Measurements from ENCODE around the gene BSN.
"Not testable (repeated sequence)": the region's sequence is repeated elsewhere in the genome, so short reads cannot be mapped to it uniquely, and the experiment has no call there.

The BSN gene

DNA sequence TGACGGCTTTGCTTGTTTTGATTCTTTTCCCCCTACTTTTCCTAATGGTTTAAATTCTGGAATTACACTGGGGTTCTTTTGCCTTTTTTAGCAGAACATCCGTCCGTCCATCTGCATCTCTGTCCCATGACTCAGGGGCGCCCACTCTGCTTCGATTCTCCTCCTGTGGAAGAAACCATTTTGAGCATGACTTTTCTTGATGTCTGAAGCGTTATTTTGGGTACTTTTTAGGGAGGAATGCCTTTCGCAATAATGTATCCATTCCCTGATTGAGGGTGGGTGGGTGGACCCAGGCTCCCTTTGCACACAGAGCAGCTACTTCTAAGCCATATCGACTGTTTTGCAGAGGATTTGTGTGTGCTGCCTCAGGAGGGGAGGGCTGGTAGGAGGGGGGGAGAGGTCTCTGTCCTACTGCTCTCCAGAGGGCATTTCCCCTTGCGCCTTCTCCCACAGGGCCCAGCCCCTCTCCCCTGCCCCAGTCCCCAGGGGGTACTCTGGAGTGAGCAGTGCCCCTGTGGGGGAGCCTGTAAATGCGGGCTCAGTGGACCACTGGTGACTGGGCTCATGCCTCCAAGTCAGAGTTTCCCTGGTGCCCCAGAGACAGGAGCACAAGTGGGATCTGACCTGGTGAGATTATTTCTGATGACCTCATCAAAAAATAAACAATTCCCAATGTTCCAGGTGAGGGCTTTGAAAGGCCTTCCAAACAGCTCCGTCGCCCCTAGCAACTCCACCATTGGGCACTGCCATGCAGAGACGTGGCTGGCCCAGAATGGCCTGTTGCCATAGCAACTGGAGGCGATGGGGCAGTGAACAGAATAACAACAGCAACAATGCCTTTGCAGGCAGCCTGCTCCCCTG, 19.5 kb upstream of the BSN start:
- DNase-seq (ENCODE audit: low read depth in 3 of 3): no peak

DNA sequence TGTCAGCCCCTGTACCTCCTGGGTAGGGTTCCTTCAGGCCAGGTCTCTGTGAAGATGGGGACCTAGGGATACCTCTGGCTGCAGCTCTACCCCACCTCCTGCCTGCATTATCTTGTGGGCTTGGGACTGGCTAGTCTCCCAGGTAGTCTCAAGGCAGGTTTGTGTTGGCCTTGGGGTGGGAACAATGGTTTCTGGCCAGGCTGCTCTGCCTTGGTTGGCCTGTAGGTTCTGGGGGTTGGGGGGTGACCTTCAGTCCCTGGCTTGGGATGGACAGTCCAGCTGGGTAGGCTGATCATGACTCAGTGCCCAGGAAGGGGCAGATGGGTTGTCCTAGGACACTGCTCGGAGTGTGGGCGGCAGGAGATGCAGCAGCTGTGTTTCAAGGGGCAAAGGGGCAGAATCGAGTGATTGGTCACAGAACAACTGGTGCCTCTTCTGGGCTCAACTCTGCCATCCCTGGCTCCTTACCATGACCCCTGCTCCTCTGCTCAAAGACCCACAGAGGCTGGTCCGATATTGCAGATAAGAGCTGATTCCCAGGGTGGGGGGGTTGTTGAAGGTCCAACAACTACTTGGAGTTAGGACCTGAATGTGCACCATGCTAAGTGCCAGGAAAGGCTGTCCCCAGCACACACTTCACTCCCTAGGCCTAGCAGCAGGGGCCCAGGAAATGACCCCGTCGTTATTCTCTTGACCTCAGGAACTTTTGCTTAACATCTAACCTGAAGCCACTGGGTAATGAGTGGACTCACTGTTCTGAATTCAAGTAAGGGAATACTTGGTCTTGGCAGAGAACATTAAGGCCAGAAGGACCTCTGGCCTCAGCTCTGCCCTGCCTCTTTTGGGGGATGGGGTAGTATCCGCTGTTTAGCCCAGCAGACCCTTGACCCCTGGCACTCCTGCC, 18.1 kb upstream of the BSN start:
- DNase-seq (ENCODE audit: low read depth in 3 of 3): no peak

- no peak for DNase-seq (ENCODE audit: low read depth in 3 of 3)
Measured at GRCh38 chr3:49536875-49537533, 17.3 kb upstream of the BSN start.

DNA sequence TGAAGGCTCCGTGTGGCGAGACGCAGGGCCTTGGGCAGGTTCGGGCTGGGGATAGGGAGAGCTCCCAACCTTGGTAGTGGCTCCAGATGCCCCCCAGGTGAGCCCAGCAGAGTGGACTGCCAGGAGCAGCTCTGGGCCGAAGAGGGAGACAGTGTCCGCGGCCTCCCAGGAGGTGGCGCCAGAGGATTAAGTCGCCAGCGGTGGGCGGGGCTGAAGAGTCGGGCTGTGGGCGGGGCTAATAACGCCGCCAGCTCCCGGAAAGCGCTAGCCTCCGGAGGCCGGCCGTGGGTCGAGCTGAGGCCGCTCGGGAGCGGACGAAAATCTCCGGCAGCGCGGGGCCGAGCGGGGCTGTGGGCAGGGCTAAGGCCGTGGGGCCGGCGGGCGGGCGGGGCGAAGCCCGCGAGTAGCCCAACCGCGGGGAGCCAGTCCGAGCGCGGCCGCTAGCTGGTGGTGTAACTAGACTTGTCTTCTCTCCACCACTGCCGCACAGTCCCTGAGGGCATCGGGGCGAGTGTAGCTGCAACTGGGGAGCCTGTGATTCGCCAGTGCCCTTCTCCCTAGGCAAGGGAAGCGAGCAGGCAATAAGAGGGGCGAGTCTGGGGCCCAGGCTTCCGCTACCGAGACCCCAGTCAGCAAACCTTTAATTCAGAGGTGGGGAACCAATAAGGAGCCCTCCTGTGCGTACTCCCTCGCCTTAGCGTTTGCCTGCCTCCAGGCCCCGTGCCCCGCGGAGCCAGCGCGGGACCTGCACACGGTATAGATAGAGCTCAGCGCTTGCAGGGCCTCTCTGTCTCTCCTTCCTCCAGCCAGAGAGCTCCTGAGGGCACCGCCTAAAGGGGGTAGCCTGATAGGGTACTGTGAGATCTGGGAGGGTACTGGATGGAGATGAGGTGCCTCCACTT, 14.4 kb upstream of the BSN start:
- peak; percentile 87 to 89 (median 88) for DNase-seq (ENCODE audit: low read depth in 3 of 3)

DNA sequence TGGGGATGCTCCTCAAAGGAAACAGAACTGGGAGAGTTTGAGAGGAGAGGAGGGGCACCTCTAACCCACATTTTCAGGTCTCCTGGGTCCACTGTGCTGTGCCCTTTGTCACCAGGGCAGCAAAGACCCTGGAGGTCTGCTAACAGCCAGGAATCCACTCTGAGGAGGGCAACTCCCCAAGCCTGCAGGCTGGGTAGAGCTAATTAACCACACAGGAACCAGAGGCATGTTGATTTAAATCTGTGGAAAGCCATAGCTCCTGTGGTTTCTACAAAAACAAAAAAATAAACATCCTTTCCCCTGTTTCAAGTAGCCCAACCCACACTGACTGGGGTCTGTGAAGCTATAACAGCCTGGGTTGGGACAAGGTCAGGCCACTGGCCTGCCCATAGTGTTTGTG, 2.2 kb upstream of the BSN start:
- DNase-seq (ENCODE audit: low read depth in 3 of 3): no peak

DNA sequence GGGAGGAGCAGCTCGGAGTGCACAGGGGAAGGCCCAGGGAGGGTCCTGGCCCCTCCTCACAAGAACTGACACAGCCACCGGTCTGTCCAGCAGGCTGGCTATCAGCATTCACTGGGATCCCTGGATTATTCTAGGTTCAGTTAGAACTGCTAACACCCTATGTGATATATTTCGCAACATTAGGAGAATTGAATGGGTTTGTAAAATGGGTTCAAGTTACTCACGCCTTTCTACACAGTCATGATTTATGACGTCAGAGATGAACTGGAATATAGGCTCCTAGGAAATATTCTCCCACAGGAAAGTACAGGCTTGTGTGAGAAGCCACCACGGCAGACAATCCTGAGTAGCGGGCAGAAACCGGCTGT, 969 bp upstream of the BSN start:
- DNase-seq (ENCODE audit: low read depth in 3 of 3): no peak

DNA sequence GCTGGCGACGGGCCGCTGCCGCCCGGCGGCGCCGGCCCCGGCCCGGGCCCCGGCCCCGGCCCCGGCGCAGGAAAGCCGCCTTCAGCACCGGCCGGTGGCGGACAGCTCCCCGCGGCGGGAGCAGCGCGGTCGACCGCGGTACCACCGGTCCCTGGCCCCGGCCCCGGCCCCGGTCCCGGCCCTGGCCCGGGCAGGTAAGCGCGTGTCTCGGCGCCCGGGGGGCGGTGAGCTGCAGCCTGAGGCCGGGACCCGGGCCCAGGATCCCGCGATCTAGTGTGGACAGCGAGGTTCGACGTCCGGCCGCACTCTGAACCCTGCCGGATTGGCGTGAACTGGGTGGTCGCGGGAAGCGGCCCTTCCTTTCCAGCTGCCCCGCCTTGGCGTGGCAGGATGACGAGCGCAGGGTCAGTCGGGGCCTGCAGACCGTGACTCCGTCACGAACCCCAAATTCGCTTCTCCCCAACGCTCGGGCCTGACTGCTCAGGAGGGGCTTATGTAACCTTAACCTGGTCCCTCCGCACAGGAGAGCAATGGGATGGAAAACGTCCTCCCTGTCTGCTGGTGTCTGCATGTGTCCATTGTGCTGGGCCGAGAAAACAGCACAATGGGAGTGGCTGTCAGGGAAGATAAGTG, 472 bp downstream of the BSN start:
- DNase-seq (ENCODE audit: low read depth in 3 of 3): peak in 2 of 3 experiments; percentile 13 to 57

- DNase-seq (ENCODE audit: low read depth in 3 of 3): no peak
Measured at GRCh38 chr3:49556500-49557275, 2.4 kb downstream of the BSN start.

DNA sequence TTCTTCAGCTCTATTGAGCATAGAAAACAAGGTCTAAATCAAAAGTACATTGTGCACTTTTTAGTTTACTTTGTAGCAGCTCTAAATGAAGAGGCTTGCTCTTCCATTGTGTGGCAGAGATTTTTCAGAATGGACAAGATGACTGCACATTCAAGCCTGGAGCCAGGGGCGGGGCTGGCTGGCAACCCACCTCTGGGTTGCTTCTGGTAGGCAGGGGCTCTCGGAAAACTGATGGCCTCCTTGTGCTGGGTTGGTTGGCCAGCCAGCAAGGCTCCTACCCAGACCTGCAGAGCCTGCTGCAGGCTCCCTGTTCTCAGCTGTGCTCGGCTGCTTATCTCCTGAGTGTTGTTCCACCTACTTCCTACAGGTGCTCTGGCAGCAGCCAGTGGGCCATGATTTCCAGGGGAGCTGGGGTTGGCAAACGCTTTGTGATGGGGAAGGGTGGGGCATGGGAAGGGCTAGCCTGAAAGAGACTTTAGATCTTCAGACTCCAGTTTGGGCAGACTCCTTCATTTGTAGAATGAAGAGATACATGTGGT, 8.8 kb downstream of the BSN start:
- DNase-seq (ENCODE audit: low read depth in 3 of 3): no peak

DNA sequence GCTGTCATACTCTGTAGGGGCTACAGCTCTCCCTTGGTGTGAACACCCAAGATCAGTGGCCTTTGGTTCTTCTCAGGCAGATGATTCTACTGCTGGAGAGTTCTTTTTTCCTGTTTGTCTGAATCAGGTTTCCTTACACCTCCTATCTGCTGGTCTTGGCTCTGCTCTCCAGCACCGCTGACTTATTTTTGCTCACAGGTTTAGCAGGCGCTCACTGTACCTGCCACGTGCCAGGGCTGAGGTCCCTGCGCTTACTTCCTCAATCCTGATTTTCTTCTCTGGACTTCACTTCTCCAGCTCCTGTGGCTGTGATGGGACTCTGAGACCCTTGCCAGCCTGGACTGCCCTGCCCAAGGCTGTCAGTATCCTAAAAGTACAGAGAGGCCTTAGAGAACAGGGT, 9.5 kb downstream of the BSN start:
- no peak for DNase-seq (ENCODE audit: low read depth in 3 of 3)

DNA sequence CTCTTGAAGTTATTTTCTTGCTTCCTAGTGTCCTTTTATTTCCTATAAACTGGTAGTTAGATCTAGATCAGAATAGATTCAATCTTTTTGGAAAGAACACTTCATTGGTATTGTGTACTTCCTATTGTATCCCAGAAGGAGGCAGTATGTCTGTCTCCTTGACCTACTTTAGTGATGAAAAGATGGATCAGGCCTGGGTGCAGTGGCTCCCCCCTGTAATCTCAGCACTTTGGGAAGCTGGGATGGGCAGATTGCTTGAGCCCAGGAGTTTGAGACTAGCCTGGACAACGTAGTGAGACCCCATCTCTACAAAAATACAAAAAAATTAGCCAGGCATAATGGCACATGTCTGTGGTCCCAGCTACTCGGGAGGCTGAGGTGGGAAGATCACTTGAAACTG, 12.0 kb downstream of the BSN start:
- no peak for DNase-seq (ENCODE audit: low read depth in 3 of 3)

- no peak for DNase-seq (ENCODE audit: low read depth in 3 of 3)
Measured at GRCh38 chr3:49567406-49567805, 13.1 kb downstream of the BSN start.

DNA sequence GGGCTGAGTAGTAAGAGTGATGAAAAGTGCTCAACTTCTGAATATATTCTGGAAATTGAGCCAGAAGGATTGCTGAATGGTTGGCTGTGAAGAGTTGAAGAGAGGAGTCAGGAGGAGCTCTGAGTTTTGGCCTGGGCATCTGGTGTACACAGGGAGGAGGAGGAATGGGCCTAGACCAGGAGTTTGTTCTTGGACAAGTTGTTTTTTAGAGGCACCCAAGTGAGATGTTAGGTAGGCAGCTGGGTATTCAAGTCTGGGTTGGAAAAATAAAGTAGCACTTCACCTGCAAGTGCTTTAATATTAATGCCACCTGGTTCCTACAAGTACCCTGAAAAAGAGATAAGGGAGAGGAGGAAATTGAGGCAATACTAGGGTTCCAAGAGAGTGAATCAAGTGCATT, 14.7 kb downstream of the BSN start:
- no peak for DNase-seq (ENCODE audit: low read depth in 3 of 3)

- DNase-seq (ENCODE audit: low read depth in 3 of 3): no peak
Measured at GRCh38 chr3:49570028-49570654, 15.9 kb downstream of the BSN start.

GRCh38 chr3:49582177-49582576, 27.9 kb downstream of the BSN start:
- DNase-seq (ENCODE audit: low read depth in 3 of 3): no peak

GRCh38 chr3:49585261-49585755, 31.0 kb downstream of the BSN start:
- DNase-seq (ENCODE audit: low read depth in 3 of 3): not testable (repeated sequence)

DNA sequence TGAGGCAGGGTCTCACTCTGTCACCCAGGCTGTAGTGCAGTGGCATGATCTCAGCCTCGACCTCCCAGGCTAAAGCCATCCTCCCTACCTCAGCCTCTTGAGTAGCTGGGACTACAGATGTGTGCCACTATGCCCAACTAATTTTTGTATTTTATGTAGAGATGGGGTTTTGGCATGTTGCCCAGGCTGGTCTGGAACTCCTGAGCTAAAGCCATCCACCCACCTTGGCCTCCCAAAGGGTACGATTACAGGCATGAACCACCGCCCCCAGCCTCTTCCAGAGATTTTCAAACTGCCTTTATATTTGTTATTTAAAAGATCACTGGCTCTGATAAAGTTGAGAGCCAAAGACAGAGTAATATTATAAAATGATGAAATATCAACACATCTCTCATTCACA, 37.3 kb downstream of the BSN start:
- DNase-seq (ENCODE audit: low read depth in 3 of 3): no peak

- DNase-seq (ENCODE audit: low read depth in 3 of 3): no peak
Measured at GRCh38 chr3:49593041-49593440, 38.8 kb downstream of the BSN start.

DNA sequence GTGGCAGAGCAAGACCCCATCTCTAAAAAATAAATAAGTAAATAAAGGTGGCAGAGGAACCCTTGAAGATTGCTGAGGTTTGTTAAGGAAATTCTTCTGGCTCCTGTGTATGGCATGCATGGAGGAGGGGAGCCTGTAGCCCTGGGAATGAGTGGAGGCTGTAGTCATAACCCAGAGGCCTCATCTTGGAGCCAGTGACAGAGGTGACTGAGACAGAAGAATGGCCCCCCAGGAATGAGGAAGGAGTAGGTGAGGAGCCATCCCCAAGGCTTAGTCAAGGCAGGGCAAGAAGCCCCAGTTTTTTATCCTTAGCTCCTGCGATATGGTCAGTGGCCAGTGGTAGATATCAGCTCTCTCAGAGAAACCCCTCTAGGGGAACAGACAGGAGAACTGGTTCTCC, 46.5 kb downstream of the BSN start:
- no peak for DNase-seq (ENCODE audit: low read depth in 3 of 3)
